ENCODE results near the gene PRSS21. TPM values are rescaled to one million over a fixed set of nuclear protein-coding genes. Genes with fewer than 3 reads are reported as not detected.

Gene PRSS21
- total RNA-seq, 3 donors from 2014 or later: 0.51 to 4.1 (median 0.58) TPM

DNA sequence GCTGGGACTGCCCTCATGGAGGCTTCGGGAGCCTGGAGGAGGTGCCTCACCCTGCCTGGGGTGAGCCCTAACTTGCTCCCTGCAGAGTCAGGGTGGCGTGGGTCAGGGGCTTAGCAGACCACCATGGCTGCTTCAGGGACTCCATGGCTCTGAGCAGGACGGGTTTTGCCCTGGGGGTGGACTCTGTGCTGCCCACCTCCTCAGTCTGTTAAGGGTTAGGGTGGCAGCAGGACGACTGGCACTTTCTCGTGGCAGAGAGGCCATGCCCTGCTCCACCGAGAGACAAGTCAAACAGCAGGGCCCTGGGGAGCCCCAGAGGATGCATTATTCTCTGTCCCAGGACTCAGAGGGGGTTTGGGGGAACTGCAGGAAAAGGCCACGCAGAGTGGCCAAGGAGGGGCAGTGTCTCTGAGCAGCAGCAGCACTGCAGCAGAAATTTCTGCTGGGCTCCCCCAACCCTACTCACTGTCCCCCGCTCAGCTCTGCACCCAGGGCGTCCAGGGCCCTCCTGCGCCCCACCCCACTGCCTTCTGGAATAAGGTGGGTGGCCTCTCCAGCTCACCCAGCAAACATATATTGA is 42.7 kb downstream of the PRSS21 start:
- no peak for ATAC-seq
- intact Hi-C loops (cut with DNase I, micrococcal nuclease): no loop called here

DNA sequence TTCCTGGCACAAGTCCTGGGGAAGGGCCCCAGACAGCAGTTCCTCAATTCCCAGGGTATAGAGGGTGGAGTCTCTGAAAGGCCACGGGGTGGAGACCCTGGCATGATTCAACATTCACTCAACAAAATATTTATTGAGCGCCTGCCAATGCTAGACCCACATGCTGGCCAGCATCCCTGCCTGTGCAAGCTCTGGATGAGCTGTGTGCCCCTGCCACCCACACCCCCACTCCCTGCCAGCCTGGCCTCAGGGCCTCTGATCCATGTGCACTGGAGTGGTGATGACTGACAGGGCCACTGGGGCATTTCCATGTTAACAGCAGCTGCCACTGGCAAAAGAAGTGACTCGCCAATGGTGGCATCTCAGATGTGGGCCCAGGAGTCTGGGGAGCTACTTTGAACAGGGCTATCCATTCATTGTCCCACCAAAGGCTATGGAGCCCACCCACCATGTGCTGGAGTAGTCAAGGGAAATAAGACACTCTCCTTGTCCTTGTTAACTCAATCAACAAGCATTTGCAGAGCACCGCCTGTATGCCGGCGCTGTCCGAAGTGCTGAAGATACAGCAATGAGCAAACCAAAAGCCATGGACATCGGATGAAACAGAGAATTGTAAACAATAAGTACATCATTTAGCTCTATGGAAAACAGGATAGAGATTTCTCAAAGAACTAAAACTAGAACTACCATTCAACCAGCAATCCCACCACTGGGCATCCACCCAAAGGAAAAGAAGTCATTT is 44.0 kb downstream of the PRSS21 start:
- DNase-seq (no peak), ATAC-seq (no peak)
- Histone ChIP-seq H3K4me3 (no peak overlapping the region), H3K36me3 (ENCODE audit: low read depth) (no peaks in the 10 kb centered on the region), H3K9me3 (peaks cover 4% of the 10 kb centered on the region), H3K4me1 (ENCODE audit: low read depth) (peaks cover 5% of the 10 kb centered on the region)
- intact Hi-C loops (cut with DNase I, micrococcal nuclease): no loop called here
- TF ChIP-seq, protein P1, sequence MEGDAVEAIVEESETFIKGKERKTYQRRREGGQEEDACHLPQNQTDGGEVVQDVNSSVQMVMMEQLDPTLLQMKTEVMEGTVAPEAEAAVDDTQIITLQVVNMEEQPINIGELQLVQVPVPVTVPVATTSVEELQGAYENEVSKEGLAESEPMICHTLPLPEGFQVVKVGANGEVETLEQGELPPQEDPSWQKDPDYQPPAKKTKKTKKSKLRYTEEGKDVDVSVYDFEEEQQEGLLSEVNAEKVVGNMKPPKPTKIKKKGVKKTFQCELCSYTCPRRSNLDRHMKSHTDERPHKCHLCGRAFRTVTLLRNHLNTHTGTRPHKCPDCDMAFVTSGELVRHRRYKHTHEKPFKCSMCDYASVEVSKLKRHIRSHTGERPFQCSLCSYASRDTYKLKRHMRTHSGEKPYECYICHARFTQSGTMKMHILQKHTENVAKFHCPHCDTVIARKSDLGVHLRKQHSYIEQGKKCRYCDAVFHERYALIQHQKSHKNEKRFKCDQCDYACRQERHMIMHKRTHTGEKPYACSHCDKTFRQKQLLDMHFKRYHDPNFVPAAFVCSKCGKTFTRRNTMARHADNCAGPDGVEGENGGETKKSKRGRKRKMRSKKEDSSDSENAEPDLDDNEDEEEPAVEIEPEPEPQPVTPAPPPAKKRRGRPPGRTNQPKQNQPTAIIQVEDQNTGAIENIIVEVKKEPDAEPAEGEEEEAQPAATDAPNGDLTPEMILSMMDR (IDR thresholded peaks at IDR 0.05): no peak

More for the DNA sequence above, 42.7 kb downstream of the PRSS21 start:
- Histone ChIP-seq H3K4me3 (no peak overlapping the region), H3K9me3 (peaks cover 4% of the 10 kb centered on the region), H3K36me3 (ENCODE audit: low read depth) (no peaks in the 10 kb centered on the region), H3K4me1 (ENCODE audit: low read depth) (peaks cover 5% of the 10 kb centered on the region)
- DNase-seq: peak in 1 of 3 donors; percentile 25
- TF ChIP-seq, protein P1 (IDR thresholded peaks at IDR 0.05): no peak

DNA sequence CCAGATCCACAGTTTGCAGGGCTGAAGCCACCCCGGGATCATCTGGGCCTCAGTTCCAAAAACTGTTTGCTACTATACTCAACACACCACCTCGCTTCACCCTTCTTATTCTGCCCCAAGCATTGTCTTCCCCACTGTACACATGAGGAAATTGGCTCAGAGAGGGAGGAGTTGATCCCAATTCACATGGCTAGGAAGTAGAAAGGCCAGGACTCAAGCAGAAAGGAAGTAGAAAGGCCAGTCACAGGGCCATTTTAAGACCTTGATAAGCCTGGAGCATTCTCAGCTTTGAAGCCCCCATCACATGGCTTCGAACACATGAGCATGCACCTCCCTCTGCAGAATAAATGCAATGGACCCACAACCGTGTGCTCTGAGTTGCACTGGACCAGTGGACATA is 48.6 kb downstream of the PRSS21 start:
- H3K36me3 ChIP-seq (ENCODE audit: low read depth): no peaks in the 10 kb centered on the region
- no peak overlapping the region for H3K4me3 ChIP-seq
- intact Hi-C loops (cut with DNase I, micrococcal nuclease): no loop called here
- TF ChIP-seq, protein P1 (IDR thresholded peaks at IDR 0.05): no peak
- ATAC-seq (no peak), DNase-seq (no peak)
- peaks cover 3% of the 10 kb centered on the region for H3K9me3 ChIP-seq
- no peaks in the 10 kb centered on the region for H3K4me1 ChIP-seq (ENCODE audit: low read depth)

DNA sequence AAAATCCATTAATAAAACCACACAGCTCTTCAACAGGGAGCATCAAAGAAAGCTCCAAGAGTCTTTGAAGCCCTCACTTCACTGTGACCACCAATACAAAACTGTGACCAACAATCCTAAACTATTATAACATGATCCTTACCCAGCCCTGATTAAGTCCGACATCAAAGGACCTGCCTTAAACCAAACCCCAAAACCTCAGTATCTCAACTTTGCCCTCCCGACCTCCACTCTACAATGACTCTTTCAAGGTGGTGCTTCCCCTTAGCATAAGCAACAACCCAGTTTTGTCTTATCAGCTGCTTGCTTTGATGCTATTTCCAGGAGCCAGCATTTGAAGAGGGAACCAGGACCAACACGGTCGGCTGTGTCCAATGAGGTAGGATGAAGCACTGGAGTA is 49.4 kb downstream of the PRSS21 start:
- DNase-seq (no peak), ATAC-seq (no peak)
- H3K36me3 ChIP-seq (ENCODE audit: low read depth): no peaks in the 10 kb centered on the region
- H3K9me3 ChIP-seq: no peaks in the 10 kb centered on the region
- no peak overlapping the region for H3K4me3 ChIP-seq
- H3K4me1 ChIP-seq (ENCODE audit: low read depth): no peaks in the 10 kb centered on the region
- intact Hi-C loops (cut with DNase I, micrococcal nuclease): no loop called here
- TF ChIP-seq, protein P1 (IDR thresholded peaks at IDR 0.05): no peak

DNA sequence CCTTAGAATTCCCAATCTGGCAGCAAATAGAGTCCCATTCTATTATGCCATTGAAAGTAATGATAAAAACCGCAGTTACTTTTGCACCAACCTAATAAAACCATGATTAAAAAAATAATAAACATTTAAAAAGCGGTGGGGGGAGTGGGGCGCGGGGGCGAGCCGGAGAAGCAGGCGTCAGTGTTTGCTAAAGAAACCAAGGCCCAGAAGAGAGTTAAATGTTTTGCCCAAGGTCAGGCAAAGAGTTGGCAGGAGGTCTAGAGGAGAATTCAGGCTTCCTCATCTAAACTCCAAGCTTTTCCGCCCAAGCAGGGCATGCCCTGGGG is 50.6 kb downstream of the PRSS21 start:
- DNase-seq (no peak), ATAC-seq (no peak)
- TF ChIP-seq, protein P1 (IDR thresholded peaks at IDR 0.05): no peak
- no peaks in the 10 kb centered on the region for H3K9me3 ChIP-seq
- no peak overlapping the region for H3K4me3 ChIP-seq
- H3K36me3 ChIP-seq (ENCODE audit: low read depth): no peaks in the 10 kb centered on the region
- intact Hi-C loops (cut with DNase I, micrococcal nuclease): no loop called here
- no peaks in the 10 kb centered on the region for H3K4me1 ChIP-seq (ENCODE audit: low read depth)

All from mucosa of descending colon (tissue), 3 donors.